ENCODE data around the gene MEX3A.
"Not testable (repeated sequence)": the region's sequence is repeated elsewhere in the genome, so short reads cannot be mapped to it uniquely, and the experiment has no call there.

MEX3A gene

DNA sequence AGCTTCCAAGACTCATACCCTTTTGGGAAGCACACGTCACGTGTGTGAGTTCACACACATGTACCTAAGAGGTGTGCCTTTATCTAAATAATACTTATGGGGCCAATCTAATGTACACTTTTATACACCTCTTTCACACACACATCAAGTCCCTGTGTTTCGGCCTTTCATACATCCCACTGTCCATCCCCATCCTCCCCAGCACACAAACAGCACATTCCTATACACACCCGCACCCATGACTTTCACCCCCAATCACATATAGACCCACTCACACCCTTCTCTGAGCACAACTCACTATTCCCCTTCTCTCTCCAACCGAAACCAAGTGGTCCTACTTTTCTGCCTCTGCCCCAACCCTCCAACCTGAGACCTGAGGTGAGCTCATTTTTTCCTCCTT, 3.5 kb downstream of the MEX3A start:
- no peak for DNase-seq (ENCODE audit: low read depth)

DNA sequence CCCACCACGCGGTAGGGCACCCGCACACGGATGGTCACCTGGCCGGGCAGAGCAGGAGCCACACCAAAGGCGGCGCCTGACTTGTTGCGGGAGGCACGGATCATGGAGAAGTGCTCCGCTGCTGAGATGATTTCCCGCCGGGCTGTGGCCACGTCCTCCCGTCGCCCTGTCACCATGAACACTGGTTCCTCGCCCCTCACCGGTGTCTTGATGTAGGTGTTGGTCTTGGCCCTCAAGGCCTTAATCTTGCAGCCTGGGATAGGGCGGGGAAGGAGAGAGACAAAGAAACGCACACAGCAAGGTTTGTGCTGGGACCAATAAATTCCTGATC, 4.9 kb downstream of the MEX3A start:
- DNase-seq (ENCODE audit: low read depth): no peak

- no peak for DNase-seq (ENCODE audit: low read depth)
These were observed 5.4 kb downstream of the MEX3A start for GRCh38 chr1:156076609-156077429.

- DNase-seq (ENCODE audit: low read depth): no peak
These were observed 6.5 kb downstream of the MEX3A start for GRCh38 chr1:156075775-156076204.

- DNase-seq (ENCODE audit: low read depth): no peak
These were observed 7.1 kb downstream of the MEX3A start for GRCh38 chr1:156075162-156075561.

- DNase-seq (ENCODE audit: low read depth): no peak
These were observed 7.6 kb downstream of the MEX3A start for GRCh38 chr1:156074661-156075060.

GRCh38 chr1:156073740-156074139, 8.5 kb downstream of the MEX3A start:
- DNase-seq (ENCODE audit: low read depth): no peak

DNA sequence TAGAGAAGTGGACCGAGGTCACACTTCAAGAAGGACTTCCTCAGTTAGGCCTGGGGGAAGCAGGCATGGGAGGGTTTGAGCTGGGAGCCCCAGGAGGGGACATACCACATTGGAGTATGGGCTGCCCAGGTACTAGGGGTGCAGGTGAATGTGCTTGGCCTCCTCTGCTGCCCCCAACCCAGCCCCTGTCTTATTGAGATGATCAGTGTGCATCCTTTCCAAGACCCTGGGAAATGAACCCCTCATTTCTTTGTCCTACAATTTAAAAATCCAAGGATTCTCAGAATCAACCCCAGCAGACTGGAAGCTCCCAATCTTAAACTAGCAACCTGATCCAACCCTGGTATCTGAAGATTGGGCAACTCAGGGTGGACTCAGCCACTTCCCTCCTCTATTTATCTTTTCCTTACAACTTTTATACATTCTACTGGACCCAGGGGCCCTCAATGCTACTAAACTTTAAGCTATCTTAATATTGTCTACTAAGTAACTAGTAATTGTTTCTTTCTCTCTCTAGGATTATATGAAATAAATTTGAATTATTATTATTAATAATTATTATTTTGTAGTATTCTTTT, 9.1 kb downstream of the MEX3A start:
- no peak for DNase-seq (ENCODE audit: low read depth)

DNA sequence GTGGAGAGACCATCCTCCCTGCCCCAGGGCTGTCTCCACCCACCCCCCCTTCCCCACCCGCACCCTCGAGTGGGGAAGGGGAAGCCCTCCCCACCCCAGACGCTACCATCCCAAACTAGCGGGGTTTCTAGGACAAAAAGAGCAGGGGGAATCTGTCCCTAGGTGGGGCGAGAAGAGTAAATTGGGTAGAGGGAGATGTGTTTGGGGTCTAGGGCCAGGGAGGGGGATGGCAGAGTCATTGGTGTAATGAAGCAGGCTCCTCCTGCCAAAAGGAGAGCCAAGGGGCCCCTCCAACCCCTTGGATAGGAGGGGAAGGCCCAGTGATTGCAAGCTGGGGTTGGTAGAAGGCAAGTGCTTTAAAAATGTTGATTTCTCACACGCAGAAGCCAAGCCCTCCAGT, 10.0 kb downstream of the MEX3A start:
- no peak for DNase-seq (ENCODE audit: low read depth)

- not testable (repeated sequence) for DNase-seq (ENCODE audit: low read depth)
These were observed 10.9 kb downstream of the MEX3A start for GRCh38 chr1:156071332-156071816.

DNA sequence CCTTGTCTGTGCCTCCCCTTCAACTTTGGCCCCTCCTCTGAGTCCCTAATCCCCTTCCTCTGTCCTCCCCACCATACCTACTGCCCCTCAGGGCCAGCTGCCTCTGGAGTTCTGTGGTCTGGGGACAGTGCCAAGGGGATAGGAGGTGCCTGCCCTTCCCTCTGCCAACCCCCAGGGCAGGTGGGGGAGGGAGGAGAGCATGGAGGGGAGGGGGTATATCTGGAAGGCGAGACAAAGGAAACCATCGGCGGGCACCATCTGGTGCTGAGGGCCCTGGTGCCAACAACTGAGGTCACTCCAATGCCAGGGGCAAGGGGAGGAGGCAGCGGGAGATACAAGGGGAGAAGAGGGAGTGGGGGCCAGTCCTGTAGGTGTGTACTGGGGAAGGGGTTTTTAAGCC, 11.7 kb downstream of the MEX3A start:
- DNase-seq (ENCODE audit: low read depth): no peak

DNA sequence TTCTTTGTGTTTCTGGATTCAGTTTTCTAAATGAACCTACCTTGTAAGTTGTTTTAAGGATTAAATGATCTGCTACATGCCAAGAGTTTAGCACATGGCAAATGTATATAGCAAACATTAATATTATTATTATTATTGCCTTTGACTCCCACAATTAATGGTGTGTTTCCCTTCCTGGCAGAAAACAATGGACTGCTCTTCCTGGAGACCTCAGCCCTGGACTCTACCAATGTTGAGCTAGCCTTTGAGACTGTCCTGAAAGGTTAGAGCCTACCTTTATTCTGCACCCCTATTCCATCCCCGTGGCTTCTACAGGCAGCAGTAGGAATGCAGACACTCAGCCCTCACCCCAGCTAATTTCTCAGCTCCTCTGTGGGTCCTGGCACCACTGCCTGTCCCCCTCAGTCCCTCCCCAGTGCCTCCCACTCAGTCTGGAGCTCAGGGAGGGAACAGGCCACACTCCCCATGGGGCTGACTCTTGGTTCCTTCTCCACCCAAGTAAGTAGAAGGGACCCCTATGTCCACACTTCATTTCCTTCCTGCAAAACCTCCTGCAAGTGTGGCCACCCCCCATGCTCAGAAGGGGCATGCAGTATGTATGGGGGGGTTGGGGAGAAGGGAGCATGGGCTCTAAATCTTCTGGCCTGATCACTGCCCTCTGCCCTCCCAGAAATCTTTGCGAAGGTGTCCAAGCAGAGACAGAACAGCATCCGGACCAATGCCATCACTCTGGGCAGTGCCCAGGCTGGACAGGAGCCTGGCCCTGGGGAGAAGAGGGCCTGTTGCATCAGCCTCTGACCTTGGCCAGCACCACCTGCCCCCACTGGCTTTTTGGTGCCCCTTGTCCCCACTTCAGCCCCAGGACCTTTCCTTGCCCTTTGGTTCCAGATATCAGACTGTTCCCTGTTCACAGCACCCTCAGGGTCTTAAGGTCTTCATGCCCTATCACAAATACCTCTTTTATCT, 12.5 kb downstream of the MEX3A start:
- DNase-seq (ENCODE audit: low read depth): no peak

- DNase-seq (ENCODE audit: low read depth): no peak
These were observed 15.0 kb downstream of the MEX3A start for GRCh38 chr1:156067262-156067661.

DNA sequence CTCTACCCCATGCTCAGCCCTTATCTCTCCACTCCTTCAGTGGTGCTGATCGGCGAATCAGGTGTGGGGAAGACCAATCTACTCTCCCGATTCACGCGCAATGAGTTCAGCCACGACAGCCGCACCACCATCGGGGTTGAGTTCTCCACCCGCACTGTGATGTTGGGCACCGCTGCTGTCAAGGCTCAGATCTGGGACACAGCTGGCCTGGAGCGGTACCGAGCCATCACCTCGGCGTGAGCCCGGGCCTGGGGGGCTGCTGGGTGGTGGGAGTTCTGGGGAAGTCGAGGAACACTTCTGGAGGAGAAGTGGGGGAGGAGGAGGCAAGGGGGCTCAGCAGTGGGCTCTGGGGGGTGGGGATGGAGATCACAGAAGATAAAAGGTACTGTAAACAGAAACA, 16.4 kb downstream of the MEX3A start:
- no peak for DNase-seq (ENCODE audit: low read depth)

DNA sequence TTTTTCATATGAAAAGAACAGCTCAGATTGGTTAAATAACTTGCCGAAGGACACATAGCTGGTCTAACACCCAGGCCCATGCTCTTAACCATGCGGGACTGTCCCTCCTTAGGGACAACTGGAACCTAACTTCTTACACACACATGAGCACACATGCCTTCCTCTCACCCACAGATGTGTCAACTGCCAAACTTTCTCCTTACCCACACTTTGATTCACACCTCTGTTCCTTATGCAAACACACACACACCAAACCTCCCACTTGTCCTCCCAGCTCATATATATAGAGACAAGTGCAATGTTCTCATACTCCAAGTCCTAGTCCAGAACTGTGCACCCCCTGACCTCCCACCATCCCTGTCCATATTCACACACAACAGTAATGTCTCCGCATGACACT, 17.1 kb downstream of the MEX3A start:
- DNase-seq (ENCODE audit: low read depth): no peak

GRCh38 chr1:156064615-156065014, 17.6 kb downstream of the MEX3A start:
- DNase-seq (ENCODE audit: low read depth): no peak

DNA sequence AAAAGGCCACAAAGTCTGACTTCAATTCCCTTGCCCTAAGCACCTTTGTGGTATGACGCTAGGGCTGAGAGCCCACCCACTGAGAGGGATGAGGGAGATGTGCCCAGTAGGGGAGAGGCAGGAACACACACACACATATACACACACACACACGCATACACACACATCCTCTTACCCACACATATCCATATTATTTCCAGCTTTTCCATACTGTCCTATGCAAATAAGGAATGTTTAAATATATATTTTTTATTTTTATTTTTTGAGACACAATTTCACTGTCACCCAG, 18.3 kb downstream of the MEX3A start:
- DNase-seq (ENCODE audit: low read depth): no peak

DNA sequence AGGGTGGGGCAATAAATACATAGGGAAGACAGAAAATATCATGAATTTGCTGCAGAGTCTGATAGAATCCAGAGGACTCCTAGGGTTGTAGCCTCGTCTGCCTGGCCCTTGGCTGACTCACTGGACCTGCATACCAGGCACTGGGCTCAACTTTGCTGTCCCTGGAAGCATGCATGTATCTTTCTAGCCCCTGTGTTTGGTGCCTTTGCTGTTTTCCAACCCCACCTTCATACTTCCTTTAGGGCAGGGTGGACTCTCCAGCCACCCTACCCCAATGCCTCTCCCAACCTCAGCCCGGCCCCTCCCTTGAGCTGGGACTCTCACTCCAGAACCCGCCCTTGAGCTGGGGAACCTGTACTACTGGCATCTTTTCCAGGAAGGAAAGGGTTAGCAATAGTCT, 20.1 kb downstream of the MEX3A start:
- no peak for DNase-seq (ENCODE audit: low read depth)

DNA sequence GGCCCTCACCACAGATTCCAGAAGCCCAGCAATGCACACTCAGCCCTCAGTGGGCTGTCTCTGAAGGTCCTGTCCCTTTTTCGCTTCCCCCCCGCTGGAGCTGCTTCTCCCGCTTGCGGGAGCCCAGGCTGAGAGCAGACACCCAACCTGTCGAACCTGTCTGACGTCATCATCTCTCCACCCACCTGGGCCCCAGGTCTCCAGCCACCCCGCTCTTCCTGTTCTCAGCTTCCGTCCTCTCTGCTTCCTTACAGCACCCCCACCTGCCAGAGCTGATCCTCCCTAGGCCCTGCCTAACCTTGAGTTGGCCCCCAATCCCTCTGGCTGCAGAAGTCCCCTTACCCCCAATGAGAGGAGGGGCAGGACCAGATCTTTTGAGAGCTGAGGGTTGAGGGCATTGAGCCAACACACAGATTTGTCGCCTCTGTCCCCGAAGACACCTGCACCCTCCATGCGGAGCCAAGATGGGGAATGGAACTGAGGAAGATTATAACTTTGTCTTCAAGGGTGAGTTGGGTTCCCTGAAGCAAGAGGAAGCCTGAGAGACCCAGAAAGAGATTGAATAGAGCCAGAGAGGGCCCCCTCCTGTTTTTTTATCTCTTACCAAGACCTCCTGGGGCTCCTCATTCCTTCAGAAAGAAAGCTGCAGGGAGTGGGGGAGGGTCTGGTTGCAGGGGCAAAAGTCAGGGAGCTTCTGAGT, 21.2 kb downstream of the MEX3A start, which contains the start of gene RAB25:
RAB25 (plus strand) TSS at position 224 of the 700 bp plus-strand sequence; CDS start at position 465, 241 bp downstream.
- no peak for DNase-seq (ENCODE audit: low read depth)

DNA sequence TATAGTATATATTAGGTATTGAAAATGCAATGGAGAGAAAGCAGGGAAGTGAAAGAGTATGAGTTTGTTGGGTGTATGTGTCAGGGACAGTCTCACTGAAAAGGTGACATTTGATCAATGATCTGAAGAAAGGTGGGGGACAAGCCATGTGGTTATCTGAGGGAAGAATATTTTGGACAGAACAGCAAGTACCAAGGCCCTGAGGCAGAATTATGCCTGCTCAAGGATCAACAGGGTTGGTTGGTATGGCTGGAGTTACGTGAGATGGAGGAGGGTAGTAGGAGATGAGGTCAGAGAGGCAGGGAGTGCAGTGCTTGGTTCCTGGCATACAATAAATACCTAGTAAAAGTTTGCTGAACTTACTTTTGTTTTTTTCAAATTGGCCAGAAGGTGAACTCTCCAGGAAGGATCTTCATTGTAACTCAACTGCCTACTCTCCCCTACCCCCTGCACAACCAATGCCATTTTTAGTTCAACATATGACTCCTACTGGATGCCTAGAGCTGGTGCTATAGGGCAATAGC, 25.9 kb downstream of the MEX3A start:
- no peak for DNase-seq (ENCODE audit: low read depth)

DNA sequence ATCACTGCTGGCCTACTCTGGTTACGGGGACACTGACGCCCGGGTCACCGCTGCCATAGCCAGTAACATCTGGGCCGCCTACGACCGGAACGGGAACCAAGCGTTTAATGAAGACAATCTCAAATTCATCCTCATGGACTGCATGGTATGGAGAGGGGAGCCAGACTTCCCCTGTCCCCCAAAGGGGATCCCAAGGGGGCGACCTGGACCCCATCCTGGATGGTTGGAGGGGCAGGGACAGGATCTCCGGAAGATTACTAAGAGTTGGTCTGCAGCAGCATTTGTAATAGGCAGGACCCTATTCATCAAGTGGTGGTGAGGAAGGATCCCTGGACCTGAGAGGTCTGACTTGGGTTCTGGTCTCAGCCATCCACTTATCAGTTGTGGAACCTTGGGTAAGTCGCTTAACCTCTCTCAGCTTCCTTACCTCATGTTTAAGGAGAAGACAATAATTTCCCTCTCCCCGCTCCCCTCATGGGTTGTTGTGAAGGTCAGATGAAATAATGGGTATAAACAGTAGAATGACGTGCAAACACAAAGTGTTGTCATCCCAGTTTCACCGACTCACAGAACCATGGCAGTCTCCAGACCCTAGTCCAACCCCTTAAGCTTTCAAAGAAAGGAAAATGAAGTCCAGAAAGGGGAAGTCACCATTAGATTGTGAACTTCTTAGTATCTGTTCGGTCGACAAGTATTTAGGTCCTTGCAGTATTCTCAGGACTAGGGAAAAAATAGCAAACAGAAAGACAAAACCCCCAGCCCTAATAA, 26.8 kb downstream of the MEX3A start:
- no peak for DNase-seq (ENCODE audit: low read depth)
